GM12873 (cell line): ENCODE data around the gene BICRA.

Experiments
- TF ChIP-seq, protein P1 (sequence below): IDR thresholded peaks from 2 replicates; pipeline ENCODE4 v1.5.1; 2012; ENCODE audit warnings: low read depth, mild to moderate bottlenecking, moderate library complexity, low read length, control low read depth; ENCODE audit not compliant: insufficient read depth; ENCODE audit errors: missing control alignments

The BICRA gene

DNA sequence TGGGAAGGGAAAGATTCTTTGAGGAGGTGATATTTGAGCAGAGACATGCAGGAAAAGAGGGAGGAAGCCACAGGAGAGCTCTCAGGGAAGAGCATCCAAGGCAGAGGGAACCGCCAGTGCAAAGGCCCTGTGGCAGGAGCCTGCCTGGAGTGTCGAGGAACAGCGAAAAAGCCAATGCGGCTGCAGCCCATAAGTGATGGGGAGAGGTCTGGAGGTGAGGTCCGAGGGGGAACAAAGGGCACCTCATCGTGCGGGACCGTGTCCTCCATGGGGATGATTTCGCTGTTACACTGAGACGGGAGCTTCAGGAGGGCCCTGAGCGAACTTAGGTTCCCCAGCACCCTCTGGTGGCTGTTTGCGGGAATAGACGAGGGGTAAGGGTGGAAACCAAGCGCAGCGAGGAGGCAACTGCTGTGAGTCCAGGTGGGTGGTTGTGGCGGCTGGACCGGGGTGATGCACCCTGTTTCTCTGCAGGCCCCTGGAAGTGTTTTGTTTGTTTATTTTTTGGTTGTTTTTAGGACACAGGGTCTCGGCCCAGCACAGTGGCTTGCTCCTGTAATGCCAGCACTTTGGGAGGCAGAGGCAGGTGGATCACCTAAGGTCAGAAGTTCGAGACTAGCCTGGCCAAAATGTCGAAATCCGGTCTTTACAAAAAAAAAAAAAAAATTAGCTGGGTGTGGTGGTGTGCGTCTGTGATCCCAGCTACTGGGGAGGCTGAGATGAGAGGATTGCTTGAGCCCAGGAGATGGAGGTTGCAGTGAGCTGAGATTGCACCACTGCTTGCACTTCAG, 98.4 kb downstream of the BICRA start:
- TF ChIP-seq, protein P1, sequence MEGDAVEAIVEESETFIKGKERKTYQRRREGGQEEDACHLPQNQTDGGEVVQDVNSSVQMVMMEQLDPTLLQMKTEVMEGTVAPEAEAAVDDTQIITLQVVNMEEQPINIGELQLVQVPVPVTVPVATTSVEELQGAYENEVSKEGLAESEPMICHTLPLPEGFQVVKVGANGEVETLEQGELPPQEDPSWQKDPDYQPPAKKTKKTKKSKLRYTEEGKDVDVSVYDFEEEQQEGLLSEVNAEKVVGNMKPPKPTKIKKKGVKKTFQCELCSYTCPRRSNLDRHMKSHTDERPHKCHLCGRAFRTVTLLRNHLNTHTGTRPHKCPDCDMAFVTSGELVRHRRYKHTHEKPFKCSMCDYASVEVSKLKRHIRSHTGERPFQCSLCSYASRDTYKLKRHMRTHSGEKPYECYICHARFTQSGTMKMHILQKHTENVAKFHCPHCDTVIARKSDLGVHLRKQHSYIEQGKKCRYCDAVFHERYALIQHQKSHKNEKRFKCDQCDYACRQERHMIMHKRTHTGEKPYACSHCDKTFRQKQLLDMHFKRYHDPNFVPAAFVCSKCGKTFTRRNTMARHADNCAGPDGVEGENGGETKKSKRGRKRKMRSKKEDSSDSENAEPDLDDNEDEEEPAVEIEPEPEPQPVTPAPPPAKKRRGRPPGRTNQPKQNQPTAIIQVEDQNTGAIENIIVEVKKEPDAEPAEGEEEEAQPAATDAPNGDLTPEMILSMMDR = peak; percentile 96

DNA sequence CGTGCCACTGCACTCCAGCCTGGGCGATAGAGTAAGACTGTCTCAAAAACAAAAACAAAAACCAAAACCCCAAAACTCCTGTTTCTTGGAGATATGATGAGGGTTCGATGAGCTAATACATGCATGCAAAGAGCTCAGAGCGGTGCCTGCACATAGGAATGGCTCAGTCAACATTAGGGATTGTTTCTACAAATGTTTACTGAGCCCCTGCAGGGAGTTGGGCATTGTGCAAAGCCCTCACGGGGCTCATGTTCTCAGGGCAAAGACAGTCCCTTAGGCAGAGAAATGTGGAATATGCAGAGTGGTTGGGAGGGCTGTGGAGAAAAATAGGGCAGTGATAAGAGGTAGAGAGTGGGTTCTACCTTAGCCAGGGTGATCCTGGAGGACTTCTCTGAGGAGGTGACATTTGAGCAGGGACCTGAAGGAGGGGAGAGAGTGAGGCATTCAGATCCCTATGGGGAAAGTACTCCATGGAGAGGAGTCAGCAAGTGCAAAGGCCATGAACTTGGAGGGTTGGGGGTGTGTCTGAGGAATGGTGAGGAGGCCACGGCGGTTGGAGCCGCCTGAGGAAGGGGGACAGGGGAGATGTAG, 102.8 kb downstream of the BICRA start:
- TF ChIP-seq, protein P1 = no peak

- TF ChIP-seq, protein P1 = peak; percentile 84
Observed at GRCh38 chr19:47713046-47714021, 104.4 kb downstream of the BICRA start, which contains the start of gene EHD2. EHD2 (plus strand) TSS chr19:47713422; CDS start chr19:47716613, 3,191 bp downstream.

DNA sequence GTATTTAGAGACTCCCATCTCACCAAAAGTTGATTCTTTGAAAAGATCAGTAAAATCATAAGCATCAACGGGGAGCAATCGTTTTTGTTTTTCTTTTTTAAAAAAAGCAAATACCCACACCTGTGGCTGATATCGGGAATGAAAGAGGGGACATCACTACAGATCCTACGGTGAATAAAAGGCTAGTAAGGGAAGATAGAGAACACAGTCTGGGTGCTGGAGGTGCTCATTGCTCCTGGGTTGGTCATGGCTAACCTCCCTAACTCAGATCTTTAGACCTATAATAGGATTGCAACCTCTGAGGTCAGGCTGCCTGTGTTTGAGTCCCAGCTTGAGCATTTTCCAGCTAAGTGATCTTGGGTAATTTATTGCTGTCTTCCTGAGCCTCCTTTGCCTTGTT, 105.4 kb downstream of the BICRA start:
- TF ChIP-seq, protein P1 = no peak

GRCh38 chr19:47716270-47716937, 107.5 kb downstream of the BICRA start:
- TF ChIP-seq, protein P1 = no peak

DNA sequence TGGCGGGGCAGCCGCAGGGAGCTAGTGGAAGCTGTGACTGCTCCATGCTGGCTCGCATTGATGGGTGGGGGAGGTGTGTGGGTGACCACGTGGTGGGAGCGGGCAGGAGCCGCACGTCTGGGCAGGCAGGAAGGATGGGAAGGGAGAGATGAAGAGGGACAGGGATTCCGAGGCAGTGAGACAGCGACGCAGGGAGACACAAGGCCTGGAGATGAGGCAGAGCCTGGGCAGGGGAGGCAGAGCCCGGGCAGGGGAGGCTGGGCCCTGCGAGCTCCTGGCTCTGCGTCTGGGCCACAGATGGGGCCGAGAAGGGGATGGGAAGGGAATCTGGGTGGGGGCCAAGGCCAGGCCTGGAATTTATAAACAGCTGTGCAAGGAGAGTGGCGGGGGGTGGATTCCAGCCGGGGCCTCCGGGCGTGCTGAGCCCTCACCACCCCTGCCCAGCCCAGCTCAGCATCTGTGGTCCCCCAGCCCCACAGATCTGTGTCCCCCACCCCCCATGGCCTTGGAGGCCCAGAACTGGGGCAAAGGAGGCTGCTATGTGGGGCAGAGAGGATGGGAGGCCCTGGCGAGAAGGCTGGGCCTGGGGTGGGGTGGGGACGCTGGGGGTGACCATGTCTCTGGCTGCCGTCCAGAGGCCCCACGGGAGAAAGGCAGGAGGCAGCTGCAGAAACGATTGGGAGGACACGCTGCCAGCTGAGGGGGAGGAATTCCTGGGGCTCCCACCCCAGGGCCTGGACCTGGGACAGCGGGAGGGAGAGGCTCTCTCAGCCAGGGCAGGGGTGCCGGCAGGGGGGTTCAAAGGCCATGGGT, 110.3 kb downstream of the BICRA start:
- TF ChIP-seq, protein P1 = no peak
